Measurements from ENCODE around the gene CPNE1.

Gene CPNE1

GRCh38 chr20:35598476-35598875 lies 66.2 kb downstream of the CPNE1 start:
- no peak for DNase-seq

GRCh38 chr20:35597186-35597585 lies 67.5 kb downstream of the CPNE1 start:
- DNase-seq: no peak

- no peak for DNase-seq
Observed at GRCh38 chr20:35595901-35596300, 68.8 kb downstream of the CPNE1 start.

- DNase-seq: no peak
Observed at GRCh38 chr20:35595456-35595855, 69.2 kb downstream of the CPNE1 start.

GRCh38 chr20:35592339-35592974 lies 72.2 kb downstream of the CPNE1 start:
- DNase-seq: no peak

- no peak for DNase-seq
Observed at GRCh38 chr20:35588397-35588796, 76.3 kb downstream of the CPNE1 start.

- no peak for DNase-seq
Observed at GRCh38 chr20:35587436-35587835, 77.3 kb downstream of the CPNE1 start.

GRCh38 chr20:35586751-35587425 lies 77.8 kb downstream of the CPNE1 start:
- DNase-seq: no peak

GRCh38 chr20:35583636-35584560 lies 80.8 kb downstream of the CPNE1 start:
- no peak for DNase-seq

GRCh38 chr20:35582741-35583404 lies 81.8 kb downstream of the CPNE1 start:
- no peak for DNase-seq

- DNase-seq: no peak
Observed at GRCh38 chr20:35582131-35582530, 82.6 kb downstream of the CPNE1 start.

GRCh38 chr20:35579196-35579595 lies 85.5 kb downstream of the CPNE1 start:
- no peak for DNase-seq

GRCh38 chr20:35578469-35578868 lies 86.2 kb downstream of the CPNE1 start:
- DNase-seq: no peak

- no peak for DNase-seq
Observed at GRCh38 chr20:35576816-35577215, 87.9 kb downstream of the CPNE1 start.
